ENCODE results near the gene CEP295NL. TPM values are rescaled to one million over a fixed set of nuclear protein-coding genes. Genes with fewer than 3 reads are reported as not detected.
A peak's percentile ranks its signal among the peaks of the same experiment; 100 is the strongest.

CEP295NL gene
- total RNA-seq (1 to 10 TPM in 2 of 10 donors, under 1 TPM in 8; 0.22 to 1.3 (median 0.82) TPM), polyA plus RNA-seq (1 to 10 TPM in 1 of 2 donors, under 1 TPM in 1; 0.04 to 2.6 TPM)
- long read RNA-seq, donor 1: 0 reads
- long read RNA-seq, donor 2: 0 reads
- long read RNA-seq, donor 3: 0 reads

GRCh38 chr17:78903101-78903779 lies at the start of gene CEP295NL:
CEP295NL (minus strand) TSS chr17:78903201; CDS start chr17:78901828, 1,373 bp downstream.
- peaks cover 0 to 35% (median 0%) of the 10 kb centered on the region in 9 donors for H3K36me3 ChIP-seq
- H3K9me3 ChIP-seq: no peaks in the 10 kb centered on the region
- no peak within 1 kb of the TSS for H3K4me3 ChIP-seq
- H3K27ac ChIP-seq: no peak within 1 kb of the TSS
- no peaks in the 10 kb centered on the region for H3K27me3 ChIP-seq
- intact Hi-C loops (cut with DNase I): no loop called here
- H3K4me1 ChIP-seq: peaks cover 7 to 52% (median 38%) of the 10 kb centered on the region in 9 donors
- 76 to 77% methylated on average over 17 of the region's 17 CpGs for WGBS, 2 donors
- no peak for DNase-seq
- ATAC-seq: peak in 1 of 8 donors; percentile 50
- TF ChIP-seq CTCF (IDR thresholded peaks at IDR 0.05): no peak

- TF ChIP-seq CTCF (IDR thresholded peaks at IDR 0.05): no peak
- intact Hi-C loops (cut with DNase I): no loop called here
- Histone ChIP-seq H3K27ac (peak overlapping the region in 2 of 10 donors; percentile 63 to 69), H3K27me3 (no peaks in the 10 kb centered on the region), H3K4me1 (peaks cover 0 to 28% (median 11%) of the 10 kb centered on the region in 9 donors), H3K36me3 (no peaks in the 10 kb centered on the region), H3K9me3 (peaks cover 0 to 24% (median 14%) of the 10 kb centered on the region in 11 donors), H3K4me3 (no peak overlapping the region)
- no peak for DNase-seq
- ATAC-seq: peak in 1 of 8 donors; percentile 51
- 86 to 93% methylated on average over 10 of the region's 10 CpGs for WGBS, 2 donors
Measured at GRCh38 chr17:78952706-78953105, 49.7 kb upstream of the CEP295NL start.

- 46 to 53% methylated on average over 12 of the region's 12 CpGs for WGBS, 2 donors
- ATAC-seq: peak in 7 of 8 donors; percentile 36 to 74 (median 56)
- peak overlapping the region in 4 of 10 donors; percentile 36 to 69 (median 58) for H3K27ac ChIP-seq
- H3K9me3 ChIP-seq: peaks cover 0 to 24% (median 14%) of the 10 kb centered on the region in 11 donors
- H3K36me3 ChIP-seq: no peaks in the 10 kb centered on the region
- no peaks in the 10 kb centered on the region for H3K27me3 ChIP-seq
- intact Hi-C loops (cut with DNase I): no loop called here
- H3K4me1 ChIP-seq: peaks cover 0 to 28% (median 11%) of the 10 kb centered on the region in 9 donors
- TF ChIP-seq CTCF (IDR thresholded peaks at IDR 0.05): no peak
- no peak for DNase-seq
- H3K4me3 ChIP-seq: peak overlapping the region in 1 of 10 donors; percentile 2
Measured at GRCh38 chr17:78951967-78952551, 49.1 kb upstream of the CEP295NL start.

GRCh38 chr17:78950870-78951269 lies 47.9 kb upstream of the CEP295NL start:
- Histone ChIP-seq H3K27me3 (no peaks in the 10 kb centered on the region), H3K27ac (no peak overlapping the region), H3K4me3 (no peak overlapping the region), H3K9me3 (peaks cover 0 to 24% (median 14%) of the 10 kb centered on the region in 11 donors), H3K36me3 (no peaks in the 10 kb centered on the region), H3K4me1 (peaks cover 0 to 28% (median 11%) of the 10 kb centered on the region in 9 donors)
- TF ChIP-seq CTCF (IDR thresholded peaks at IDR 0.05): no peak
- intact Hi-C loops (cut with DNase I): no loop called here
- WGBS, 2 donors: 95 to 98% methylated on average over 2 of the region's 2 CpGs
- no peak for DNase-seq
- no peak for ATAC-seq

Measured in heart right ventricle (tissue), 16 donors.